ENCODE measurements around the gene CLEC16A. TPM values are rescaled to one million over a fixed set of nuclear protein-coding genes. Genes with fewer than 3 reads are reported as not detected.

The CLEC16A gene
- total RNA-seq, 4 donors from 2014 or later, result 38.2 to 153 (median 92.7) TPM

GRCh38 chr16:11136600-11136999 is 192.2 kb downstream of the CLEC16A start:
- Histone ChIP-seq H3K4me3 (no peak overlapping the region), H3K36me3 (no peaks in the 10 kb centered on the region), H3K27ac (no peak overlapping the region), H3K4me1 (peaks cover 5 to 24% (median 9%) of the 10 kb centered on the region in 4 donors), H3K9me3 (no peaks in the 10 kb centered on the region), H3K27me3 (no peaks in the 10 kb centered on the region)
- DNase-seq, result no peak
- 56 to 86% methylated on average over 2 to 7 of the region's 7 CpGs for WGBS, 2 donors (ENCODE audit: low coverage in 1 of 2)
- in situ Hi-C loops (cut with MboI; ENCODE audit: low pct_ligation_motif_present in 1 of 4, low pct_unique_long_range_greater_than_20kb in 1 of 4, low sequenced_read_pairs in 3 of 4) (no loop called here), intact Hi-C loops (cut with DNase I; ENCODE audit: low total_unique reads) (no loop called here)
- TF ChIP-seq CTCF (IDR thresholded peaks at IDR 0.05), result no peak
- no peak for TF ChIP-seq EP300 (IDR thresholded peaks at IDR 0.05; ENCODE audit: low read depth)

- no peak overlapping the region for H3K4me3 ChIP-seq
- peaks cover 0 to 12% (median 4%) of the 10 kb centered on the region in 4 donors for H3K4me1 ChIP-seq
- TF ChIP-seq POLR2AphosphoS5 (IDR thresholded peaks at IDR 0.05) (no peak), POLR2A (IDR thresholded peaks at IDR 0.05) (no peak), CTCF (IDR thresholded peaks at IDR 0.05) (no peak), EP300 (IDR thresholded peaks at IDR 0.05; ENCODE audit: low read depth) (no peak)
- 90 to 100% methylated on average over 3 to 14 of the region's 14 CpGs for WGBS, 2 donors (ENCODE audit: low coverage in 1 of 2)
- H3K27me3 ChIP-seq, result no peaks in the 10 kb centered on the region
- in situ Hi-C loops (cut with MboI; ENCODE audit: low pct_ligation_motif_present in 1 of 4, low pct_unique_long_range_greater_than_20kb in 1 of 4, low sequenced_read_pairs in 3 of 4) (no loop called here), intact Hi-C loops (cut with DNase I; ENCODE audit: low total_unique reads) (no loop called here)
- no peak overlapping the region for H3K27ac ChIP-seq
- no peaks in the 10 kb centered on the region for H3K9me3 ChIP-seq
- no peaks in the 10 kb centered on the region for H3K36me3 ChIP-seq
- DNase-seq, result no peak
Observed at GRCh38 chr16:11138022-11138768, 193.8 kb downstream of the CLEC16A start.

- H3K4me1 ChIP-seq, result peaks cover 0 to 6% (median 4%) of the 10 kb centered on the region in 4 donors
- TF ChIP-seq POLR2A (IDR thresholded peaks at IDR 0.05), result no peak
- WGBS, 2 donors (ENCODE audit: low coverage in 1 of 2), result 90 to 95% methylated on average over 3 to 8 of the region's 8 CpGs
- H3K27ac ChIP-seq, result no peak overlapping the region
- DNase-seq, result no peak
- no peaks in the 10 kb centered on the region for H3K9me3 ChIP-seq
- no peaks in the 10 kb centered on the region for H3K27me3 ChIP-seq
- no peaks in the 10 kb centered on the region for H3K36me3 ChIP-seq
- in situ Hi-C loops (cut with MboI; ENCODE audit: low pct_ligation_motif_present in 1 of 4, low pct_unique_long_range_greater_than_20kb in 1 of 4, low sequenced_read_pairs in 3 of 4), result no loop called here
- intact Hi-C loops (cut with DNase I; ENCODE audit: low total_unique reads), result no loop called here
- no peak overlapping the region for H3K4me3 ChIP-seq
Observed at GRCh38 chr16:11138769-11139325, 194.5 kb downstream of the CLEC16A start.

GRCh38 chr16:11139326-11140097 is 195.1 kb downstream of the CLEC16A start:
- in situ Hi-C loops (cut with MboI; ENCODE audit: low pct_ligation_motif_present in 1 of 4, low pct_unique_long_range_greater_than_20kb in 1 of 4, low sequenced_read_pairs in 3 of 4), result no loop called here
- H3K4me3 ChIP-seq, result no peak overlapping the region
- no peak for DNase-seq
- no peaks in the 10 kb centered on the region for H3K36me3 ChIP-seq
- no peaks in the 10 kb centered on the region for H3K9me3 ChIP-seq
- H3K4me1 ChIP-seq, result peaks cover 0 to 5% (median 4%) of the 10 kb centered on the region in 4 donors
- H3K27me3 ChIP-seq, result no peaks in the 10 kb centered on the region
- H3K27ac ChIP-seq, result no peak overlapping the region
- 69 to 81% methylated on average over 2 to 5 of the region's 5 CpGs for WGBS, 2 donors (ENCODE audit: low coverage in 1 of 2)
- intact Hi-C loops (cut with DNase I; ENCODE audit: low total_unique reads), result loop anchor here (10.0 kb wide), 1 partner anchor 115 kb away; the partner anchor contains the start of gene SOCS1
- TF ChIP-seq CTCF (IDR thresholded peaks at IDR 0.05) (no peak), POLR2A (IDR thresholded peaks at IDR 0.05) (no peak), POLR2AphosphoS5 (IDR thresholded peaks at IDR 0.05) (no peak), EP300 (IDR thresholded peaks at IDR 0.05; ENCODE audit: low read depth) (no peak)

Measured in transverse colon (tissue), 4 donors.